HG02678 (cell line): Measurements from ENCODE around the gene SIAH2.
"Not testable (repeated sequence)": the region's sequence is repeated elsewhere in the genome, so short reads cannot be mapped to it uniquely, and the experiment has no call there.

Experiments
- ATAC-seq: cut with Tn5 transposase; IDR thresholded peaks from one replicate; pipeline ENCODE4 v1.9.1; 2021; ENCODE audit warnings: mild to moderate bottlenecking, moderate library complexity; ENCODE audit not compliant: unreplicated experiment

The SIAH2 gene

GRCh38 chr3:150763122-150763840 is at the start of gene SIAH2:
TSS of gene SIAH2 (minus strand) at chr3:150763169. CDS start at chr3:150762849, 320 bp downstream.
- peak; percentile 66 for ATAC-seq

GRCh38 chr3:150811984-150812383 is 49.0 kb upstream of the SIAH2 start:
- no peak for ATAC-seq

- no peak for ATAC-seq
Observed at GRCh38 chr3:150810641-150811040, 47.7 kb upstream of the SIAH2 start.

GRCh38 chr3:150806185-150806835 is 43.3 kb upstream of the SIAH2 start:
- no peak for ATAC-seq

- no peak for ATAC-seq
Observed at GRCh38 chr3:150805354-150805753, 42.4 kb upstream of the SIAH2 start.

- no peak for ATAC-seq
Observed at GRCh38 chr3:150803440-150803985, 40.5 kb upstream of the SIAH2 start.

- no peak for ATAC-seq
Observed at GRCh38 chr3:150800722-150801121, 37.8 kb upstream of the SIAH2 start.

- no peak for ATAC-seq
Observed at GRCh38 chr3:150798122-150798618, 35.2 kb upstream of the SIAH2 start.

GRCh38 chr3:150797155-150797554 is 34.2 kb upstream of the SIAH2 start:
- ATAC-seq = no peak

- ATAC-seq = not testable (repeated sequence)
Observed at GRCh38 chr3:150796527-150796926, 33.6 kb upstream of the SIAH2 start.

GRCh38 chr3:150793641-150794040 is 30.7 kb upstream of the SIAH2 start:
- ATAC-seq = no peak

GRCh38 chr3:150790629-150791028 is 27.7 kb upstream of the SIAH2 start:
- ATAC-seq = no peak

- no peak for ATAC-seq
Observed at GRCh38 chr3:150789451-150789850, 26.5 kb upstream of the SIAH2 start.

- ATAC-seq = peak; percentile 92
Observed at GRCh38 chr3:150787741-150788370, 24.9 kb upstream of the SIAH2 start.

- ATAC-seq = no peak
Observed at GRCh38 chr3:150786791-150787190, 23.8 kb upstream of the SIAH2 start.

GRCh38 chr3:150784747-150785125 is 21.8 kb upstream of the SIAH2 start:
- ATAC-seq = no peak

- ATAC-seq = no peak
Observed at GRCh38 chr3:150783920-150784746, 21.2 kb upstream of the SIAH2 start.

- ATAC-seq = no peak
Observed at GRCh38 chr3:150783316-150783715, 20.3 kb upstream of the SIAH2 start.

GRCh38 chr3:150779402-150779858 is 16.5 kb upstream of the SIAH2 start:
- ATAC-seq = no peak

- ATAC-seq = no peak
Observed at GRCh38 chr3:150778793-150779401, 15.9 kb upstream of the SIAH2 start.
